ENCODE data around the gene CDC6.
"Not testable (repeated sequence)": the region's sequence is repeated elsewhere in the genome, so short reads cannot be mapped to it uniquely, and the experiment has no call there.

CDC6 gene

DNA sequence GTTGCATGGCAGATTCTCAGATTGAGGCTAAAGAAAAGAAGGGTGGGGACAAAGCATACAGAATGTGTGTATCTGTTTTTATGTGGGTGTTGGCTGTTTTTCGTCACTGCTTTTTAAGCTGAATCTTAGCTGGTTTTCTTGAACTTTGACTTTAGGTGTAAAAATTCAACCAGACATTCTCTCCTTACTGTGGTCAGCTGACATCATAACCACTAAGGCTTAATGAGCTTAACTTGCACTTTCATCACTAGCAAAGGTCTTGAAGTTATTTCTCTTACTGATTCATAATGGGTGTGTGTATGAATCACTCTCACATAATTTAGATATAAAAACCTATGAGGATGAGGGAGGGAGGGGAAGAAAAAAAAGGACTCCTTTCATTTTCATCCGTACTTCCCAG is 4.0 kb upstream of the CDC6 start:
- intact Hi-C loops (cut with DNase I): no loop called here
- DNase-seq: no peak

DNA sequence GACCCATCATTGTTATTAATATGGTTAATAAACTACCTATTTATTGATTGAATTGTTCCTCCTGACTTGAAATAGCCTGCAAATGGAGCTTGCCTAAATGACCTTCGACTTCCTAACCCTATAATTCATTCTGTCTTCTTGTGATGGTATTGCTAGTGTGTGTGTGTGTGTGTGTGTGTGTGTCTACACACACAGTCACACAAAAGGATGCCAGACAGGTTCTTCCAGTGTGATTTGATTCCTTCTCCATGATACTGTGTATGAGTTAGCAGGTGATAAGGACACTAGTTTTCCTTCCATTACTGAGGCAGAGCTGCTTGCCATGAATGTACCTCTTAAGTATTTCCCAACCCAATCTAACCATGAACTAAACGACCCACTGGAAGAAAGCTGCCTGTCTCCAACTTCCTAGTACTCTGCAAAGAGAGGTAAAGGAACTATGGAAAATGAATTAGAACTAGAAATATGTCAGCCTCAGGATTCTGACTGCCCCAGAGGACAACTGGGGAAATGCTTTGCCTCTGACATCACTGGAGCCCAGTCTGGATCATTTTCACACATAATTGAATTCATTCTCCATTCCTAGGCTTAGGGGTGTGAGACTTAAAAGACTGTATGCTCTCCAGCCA is 3.5 kb upstream of the CDC6 start:
- intact Hi-C loops (cut with DNase I): no loop called here
- DNase-seq: no peak

DNA sequence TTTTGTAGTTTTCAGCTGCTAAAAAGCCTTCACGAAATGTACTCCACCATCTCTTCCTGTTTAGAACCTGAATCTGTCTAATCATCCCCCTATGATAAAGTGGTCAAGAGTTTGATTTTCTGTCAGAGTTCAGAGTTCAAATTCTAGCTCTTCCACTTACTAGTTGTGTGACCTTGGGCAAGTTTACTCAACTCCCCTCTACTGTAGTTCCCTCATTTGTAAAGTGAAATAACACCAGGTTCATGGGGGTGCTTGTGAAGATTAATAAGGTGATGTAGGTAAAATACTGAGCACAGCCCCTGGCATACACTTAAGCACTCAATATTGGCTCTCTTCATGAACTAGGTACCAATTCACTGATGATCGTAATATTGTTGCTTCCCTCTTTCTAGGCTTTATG is 1.2 kb upstream of the CDC6 start:
- intact Hi-C loops (cut with DNase I): no loop called here
- DNase-seq: no peak

DNA sequence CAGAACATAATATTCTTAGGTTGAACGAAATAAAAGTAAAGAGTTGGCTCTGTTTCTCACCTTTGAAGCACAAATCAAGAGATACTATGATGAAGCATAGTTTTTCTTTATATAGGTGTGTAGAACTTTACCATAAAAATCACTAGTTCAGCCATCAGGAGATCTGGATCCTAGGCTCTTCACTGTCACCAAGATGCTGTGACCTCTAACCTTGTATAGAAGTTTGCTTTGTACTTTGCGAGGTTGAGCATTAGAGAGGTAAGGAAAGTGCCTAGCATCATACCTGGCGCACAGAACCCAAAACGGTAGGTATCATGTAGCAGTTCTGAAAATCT is 553 bp upstream of the CDC6 start:
- DNase-seq: no peak
- intact Hi-C loops (cut with DNase I): loop anchor here (1.0 kb wide), 1 partner anchor 68 kb away; the partner anchor contains the start of gene WIPF2

DNA sequence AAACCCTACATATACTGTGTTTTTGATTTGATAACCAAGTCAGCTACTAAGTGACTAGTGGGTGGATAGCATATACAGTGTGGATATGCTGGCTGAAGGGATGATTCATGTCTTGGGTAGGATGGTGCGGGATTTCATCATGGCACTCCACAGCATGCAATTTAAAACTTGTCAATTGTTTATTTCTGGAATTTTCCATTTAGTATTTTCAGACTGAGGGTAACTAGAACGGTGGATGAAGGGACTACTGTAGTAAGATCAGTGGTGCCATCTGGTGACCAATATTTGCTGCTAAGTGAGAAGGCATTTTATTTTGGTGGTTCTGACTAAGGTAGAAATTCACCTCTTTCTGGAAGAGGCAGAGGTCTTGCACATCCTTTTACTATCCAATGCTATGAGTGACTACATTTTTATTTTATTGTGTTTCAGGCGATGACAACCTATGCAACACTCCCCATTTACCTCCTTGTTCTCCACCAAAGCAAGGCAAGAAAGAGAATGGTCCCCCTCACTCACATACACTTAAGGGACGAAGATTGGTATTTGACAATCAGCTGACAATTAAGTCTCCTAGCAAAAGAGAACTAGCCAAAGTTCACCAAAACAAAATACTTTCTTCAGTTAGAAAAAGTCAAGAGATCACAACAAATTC is 3.1 kb downstream of the CDC6 start:
- DNase-seq: peak in 23 of 42 donors; percentile 18 to 82 (median 60)
- intact Hi-C loops (cut with DNase I): loop anchor here (5.0 kb wide), 1 partner anchor 88 kb away; no protein-coding TSS in a partner anchor

DNA sequence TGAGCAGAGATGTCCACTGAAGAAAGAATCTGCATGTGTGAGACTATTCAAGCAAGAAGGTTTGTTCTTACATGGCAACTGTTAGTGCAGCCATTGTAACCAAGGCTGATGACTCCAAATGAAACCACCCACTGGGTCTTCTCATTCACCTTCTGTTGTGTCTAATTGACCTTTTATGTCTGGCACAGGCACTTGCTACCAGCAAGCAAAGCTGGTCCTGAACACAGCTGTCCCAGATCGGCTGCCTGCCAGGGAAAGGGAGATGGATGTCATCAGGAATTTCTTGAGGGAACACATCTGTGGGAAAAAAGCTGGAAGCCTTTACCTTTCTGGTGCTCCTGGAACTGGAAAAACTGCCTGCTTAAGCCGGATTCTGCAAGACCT is 3.6 kb downstream of the CDC6 start:
- no peak for DNase-seq

DNA sequence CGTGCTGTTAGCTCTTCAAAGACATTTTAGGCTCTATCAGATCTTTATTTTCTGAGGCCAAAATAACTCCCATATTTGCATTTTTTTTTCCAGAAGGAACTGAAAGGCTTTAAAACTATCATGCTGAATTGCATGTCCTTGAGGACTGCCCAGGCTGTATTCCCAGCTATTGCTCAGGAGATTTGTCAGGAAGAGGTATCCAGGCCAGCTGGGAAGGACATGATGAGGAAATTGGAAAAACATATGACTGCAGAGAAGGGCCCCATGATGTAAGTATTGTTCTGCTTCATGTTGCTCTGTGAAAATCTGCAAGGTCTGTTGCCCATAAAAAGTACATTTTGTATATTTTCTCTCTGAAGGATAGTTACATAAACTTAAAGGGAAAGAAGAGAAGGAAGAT is 5.7 kb downstream of the CDC6 start:
- no peak for DNase-seq
- intact Hi-C loops (cut with DNase I): loop anchor here (5.0 kb wide), 1 partner anchor 91 kb away; no protein-coding TSS in a partner anchor

More for the DNA sequence above, 3.6 kb downstream of the CDC6 start:
- intact Hi-C loops (cut with DNase I): loop anchor here (5.0 kb wide), 1 partner anchor 89 kb away; no protein-coding TSS in a partner anchor

DNA sequence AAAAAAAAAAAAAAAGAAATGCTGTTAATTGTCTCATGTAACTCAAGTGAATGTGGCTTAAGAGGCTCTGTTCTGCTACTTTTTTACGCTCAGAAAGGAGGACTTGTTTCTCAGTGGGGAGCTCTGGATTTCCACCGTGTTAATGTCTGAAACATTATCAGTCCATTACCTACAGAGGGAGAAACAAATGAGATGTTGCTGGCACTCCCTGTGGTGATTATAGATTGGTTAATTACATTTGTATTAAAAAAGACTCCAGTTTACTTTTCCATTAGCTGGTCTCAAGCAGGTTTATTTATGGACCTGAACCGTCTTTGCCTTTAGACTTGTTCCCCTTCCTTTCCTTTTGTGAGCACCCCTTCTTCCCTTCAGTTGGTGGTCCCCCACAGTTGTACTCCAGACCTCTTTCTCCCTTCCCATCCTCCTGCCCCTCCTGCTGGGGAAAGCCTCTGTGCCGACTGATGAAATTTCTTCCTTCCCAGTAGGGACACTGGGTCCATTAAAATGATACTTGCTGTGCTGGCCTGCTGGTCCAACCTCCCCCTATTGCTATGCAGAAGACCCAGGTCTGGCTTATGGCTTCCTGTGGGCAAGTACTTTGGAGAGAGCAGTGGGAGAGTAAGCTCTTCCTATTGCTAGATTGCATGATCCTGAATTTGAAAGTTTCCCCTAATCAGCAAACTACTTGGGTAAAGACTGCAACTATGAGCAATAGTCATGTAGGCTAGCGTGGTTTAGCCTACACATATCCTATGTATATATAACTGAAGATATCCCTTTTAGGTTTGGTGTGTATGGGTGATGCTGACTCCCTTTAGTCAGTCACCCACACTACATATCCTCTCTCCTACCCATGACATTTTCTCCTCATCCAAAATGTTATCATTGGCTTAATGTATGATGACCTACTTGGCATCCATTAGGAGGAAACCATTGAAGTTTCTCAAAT is 8.1 kb downstream of the CDC6 start:
- intact Hi-C loops (cut with DNase I): no loop called here
- DNase-seq: no peak

DNA sequence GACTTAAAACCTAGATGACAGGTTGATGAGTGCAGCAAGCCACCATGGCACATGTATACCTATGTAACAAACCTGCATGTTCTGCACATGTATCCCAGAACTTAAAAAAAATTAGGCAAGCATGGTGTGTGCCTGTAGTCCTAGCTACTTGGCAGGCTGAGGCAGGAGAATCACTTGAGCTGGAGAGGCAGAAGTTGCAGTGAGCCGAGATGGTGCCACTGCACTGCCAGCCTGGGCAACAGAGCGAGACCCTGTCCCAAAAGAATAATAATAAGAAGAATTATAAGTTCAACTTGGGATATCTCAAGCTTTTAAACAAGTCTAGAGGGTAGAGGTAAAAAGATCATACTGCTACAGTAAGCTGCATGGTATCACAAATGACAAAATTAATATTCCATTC is 9.8 kb downstream of the CDC6 start:
- DNase-seq: no peak
- intact Hi-C loops (cut with DNase I): no loop called here

DNA sequence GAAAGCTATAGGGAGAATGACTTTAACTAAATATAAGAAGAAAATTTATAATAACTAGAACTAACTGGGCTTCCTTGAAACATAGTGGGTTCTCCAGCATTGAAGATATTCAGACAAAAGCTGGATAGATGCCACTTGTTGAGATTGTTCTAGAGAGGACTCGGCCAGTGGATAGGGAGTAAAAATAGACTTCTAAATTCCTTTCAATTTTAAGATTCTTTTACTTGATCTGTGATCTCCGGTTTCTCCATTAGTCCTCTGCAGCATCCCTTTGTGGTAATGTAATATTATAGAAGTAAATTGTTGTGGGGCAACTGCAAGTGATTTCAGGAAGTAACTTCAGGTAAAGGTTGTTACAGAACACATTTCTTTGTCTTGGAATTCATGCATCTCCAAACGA is 11.0 kb downstream of the CDC6 start:
- no peak for DNase-seq
- intact Hi-C loops (cut with DNase I): no loop called here

DNA sequence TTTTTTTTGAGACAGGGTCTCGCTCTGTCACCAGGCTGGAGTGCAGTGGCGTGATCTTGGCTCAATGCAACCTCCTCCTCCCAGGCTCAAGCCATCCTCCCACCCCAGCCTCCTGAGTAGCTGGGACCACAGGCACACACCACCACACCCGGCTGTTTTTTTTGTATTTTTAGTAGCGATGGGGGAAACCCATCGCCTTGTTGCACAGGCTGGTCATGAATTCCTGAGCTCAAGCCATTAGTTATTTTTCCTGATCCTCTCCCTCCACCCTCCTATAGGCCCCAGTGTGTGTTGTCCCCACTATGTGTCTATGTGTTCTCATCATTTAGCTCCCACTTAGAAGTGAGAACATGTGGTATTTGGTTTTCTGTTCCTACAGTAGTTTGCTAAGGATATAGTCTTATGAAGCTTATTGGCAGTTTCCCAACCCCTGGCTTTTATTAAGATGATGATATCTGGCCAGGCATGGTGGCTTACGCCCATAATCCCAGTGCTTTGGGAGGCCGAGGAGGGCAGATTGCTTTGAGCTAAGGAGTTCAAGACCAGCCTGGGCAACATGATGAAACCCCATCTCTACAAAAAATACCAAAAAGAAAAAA is 11.6 kb downstream of the CDC6 start:
- intact Hi-C loops (cut with DNase I); DNase-seq: not testable (repeated sequence)

DNA sequence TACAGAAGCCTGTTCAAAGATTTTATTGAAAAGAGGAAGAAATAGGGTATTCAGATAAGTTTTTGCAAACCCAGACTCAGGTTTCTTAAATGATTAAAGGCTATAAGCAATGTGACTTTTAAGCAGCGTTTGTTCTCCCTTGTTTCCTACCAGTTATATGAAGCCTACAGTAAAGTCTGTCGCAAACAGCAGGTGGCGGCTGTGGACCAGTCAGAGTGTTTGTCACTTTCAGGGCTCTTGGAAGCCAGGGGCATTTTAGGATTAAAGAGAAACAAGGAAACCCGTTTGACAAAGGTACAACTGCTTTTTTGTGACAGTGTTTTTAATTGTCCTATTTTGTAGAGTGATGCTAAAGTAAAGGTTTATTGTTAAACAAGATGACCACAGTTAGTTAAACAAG is 13.6 kb downstream of the CDC6 start:
- DNase-seq: no peak

DNA sequence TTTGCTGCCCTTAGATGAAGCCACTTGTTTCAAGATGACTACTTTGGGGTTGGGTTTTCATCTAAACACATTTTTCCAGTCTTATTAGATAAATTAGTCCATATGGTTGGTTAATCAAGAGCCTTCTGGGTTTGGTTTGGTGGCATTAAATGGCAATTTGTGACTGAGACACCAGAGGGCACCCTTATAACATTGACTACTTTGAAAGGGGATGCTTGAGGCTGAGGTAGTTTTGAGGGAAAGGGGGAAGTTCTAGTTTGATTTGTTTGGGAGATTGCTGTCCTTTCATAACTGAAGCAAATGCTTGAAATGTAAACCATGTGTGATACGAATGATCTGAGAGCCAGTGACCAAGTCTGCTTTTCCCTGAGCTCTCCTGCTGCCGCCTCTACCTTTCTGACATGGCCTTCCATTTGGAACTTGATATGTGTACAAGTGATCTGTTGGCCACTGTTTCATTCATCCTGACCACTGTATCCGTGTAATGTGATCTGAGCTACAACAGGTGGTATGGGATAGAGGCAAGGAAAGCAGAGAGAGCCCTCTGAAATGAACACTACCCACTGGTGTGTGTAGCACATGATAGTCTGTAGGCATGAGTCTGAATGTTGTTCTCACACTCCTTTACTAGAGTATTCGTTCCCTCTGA is 15.5 kb downstream of the CDC6 start:
- intact Hi-C loops (cut with DNase I): loop anchor here (2.0 to 10.0 kb wide), 2 partner anchors 52 to 252 kb away; no protein-coding TSS in a partner anchor
- peak in 21 of 42 donors; percentile 41 to 86 (median 63) for DNase-seq

More for the DNA sequence above, 13.6 kb downstream of the CDC6 start:
- intact Hi-C loops (cut with DNase I): loop anchor here (10.0 kb wide), 1 partner anchor 253 kb away; no protein-coding TSS in a partner anchor

DNA sequence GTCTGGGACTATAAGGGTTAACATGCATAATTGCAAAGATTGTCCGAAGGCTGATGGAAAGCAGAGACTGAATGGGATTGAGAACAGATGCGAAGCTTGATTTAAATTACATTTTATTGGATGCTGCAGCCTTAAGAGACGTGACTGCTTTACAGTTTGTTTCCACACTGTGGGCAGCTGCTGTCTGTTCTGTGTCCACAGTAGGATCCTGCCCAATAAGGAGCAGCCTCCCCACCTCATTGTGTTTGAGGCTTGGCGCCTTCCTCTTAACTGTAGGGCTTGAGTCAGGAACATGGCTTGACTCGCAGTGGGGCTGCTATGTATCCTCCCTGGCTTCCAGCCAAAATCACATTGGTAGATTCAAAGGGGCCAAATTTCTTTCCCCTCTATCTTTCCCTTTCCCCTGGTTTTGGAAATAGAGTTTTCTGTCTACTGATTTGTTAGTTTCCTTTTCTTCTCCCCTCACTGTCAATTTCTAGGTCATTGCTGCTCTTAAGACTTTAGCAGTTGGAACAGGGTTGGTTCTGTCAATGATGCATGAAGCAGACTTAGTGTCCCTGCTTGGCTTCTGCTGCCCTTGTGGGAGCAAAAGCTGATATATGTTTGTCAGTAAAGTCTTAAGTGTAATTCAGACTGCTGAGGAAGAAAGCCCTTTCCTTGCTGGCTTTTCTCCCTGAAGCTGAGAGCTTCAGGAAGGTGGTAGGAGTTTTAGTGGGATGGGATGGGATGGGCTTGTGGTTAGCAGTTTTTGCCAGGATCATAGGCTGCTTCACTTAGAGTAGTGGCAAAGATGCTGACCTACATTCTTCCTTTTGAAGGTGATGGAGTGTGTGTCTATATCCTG is 16.3 kb downstream of the CDC6 start:
- intact Hi-C loops (cut with DNase I): loop anchor here (2.0 to 10.0 kb wide), 2 partner anchors 51 to 251 kb away; no protein-coding TSS in a partner anchor
- DNase-seq: peak in 1 of 42 donors; percentile 36

DNA sequence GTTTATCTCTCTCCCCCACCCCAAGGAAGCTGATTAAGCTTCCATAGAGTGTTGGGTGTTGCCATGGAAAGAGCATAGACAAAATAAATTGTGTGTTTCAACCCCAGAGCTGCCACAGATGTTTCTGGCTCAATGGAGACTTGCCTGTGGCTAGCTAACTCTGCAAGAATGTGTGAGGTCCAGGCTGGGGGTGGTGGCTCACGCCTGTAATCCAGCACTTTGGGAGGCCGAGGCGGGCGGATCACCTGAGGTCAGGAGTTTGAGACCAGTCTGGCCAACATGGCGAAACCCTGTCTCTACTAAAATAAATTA is 16.8 kb downstream of the CDC6 start:
- intact Hi-C loops (cut with DNase I): loop anchor here (10.0 kb wide), 1 partner anchor 250 kb away; no protein-coding TSS in a partner anchor
- DNase-seq: peak in 1 of 42 donors; percentile 12

DNA sequence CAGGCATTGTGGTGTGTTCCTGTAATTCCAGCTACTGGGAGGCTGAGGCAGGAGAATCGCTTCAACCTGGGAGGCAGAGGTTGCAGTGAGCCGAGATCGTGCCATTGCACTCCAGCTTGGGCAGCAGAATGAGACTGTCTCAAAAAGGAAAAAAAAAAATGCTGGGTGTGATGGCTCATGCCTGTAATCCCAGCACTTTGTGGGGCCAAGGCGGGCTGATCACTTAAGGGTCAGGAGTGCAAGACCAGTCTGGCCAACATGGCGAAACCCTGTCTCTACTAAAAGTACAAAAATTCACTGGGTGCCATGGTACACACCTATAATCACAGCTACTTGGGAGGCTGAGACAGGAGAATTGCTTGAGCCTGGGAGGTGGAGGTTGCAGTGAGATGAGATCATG is 17.2 kb downstream of the CDC6 start:
- DNase-seq: not testable (repeated sequence)
- intact Hi-C loops (cut with DNase I): loop anchor here (10.0 kb wide), 1 partner anchor 250 kb away; no protein-coding TSS in a partner anchor

DNA sequence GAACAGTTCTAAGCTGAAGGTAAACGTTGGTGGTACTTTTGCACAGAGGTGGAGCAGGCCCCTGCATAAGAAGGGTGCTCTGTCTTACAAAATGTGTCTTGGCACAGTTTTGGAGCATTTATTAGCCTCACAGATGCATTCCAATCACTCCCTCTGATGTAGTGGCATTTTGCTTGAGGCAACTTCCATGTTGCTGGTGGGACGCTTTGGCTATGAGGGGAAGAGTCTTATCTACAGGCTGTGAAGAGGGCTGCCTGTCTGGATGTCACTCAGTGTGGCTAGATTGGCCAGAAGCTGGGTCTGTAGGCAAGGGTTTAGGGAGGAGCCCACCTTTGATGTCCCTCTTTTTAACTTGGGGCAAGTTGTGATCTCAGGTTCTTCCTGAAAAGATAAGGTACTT is 18.7 kb downstream of the CDC6 start:
- intact Hi-C loops (cut with DNase I): loop anchor here (10.0 kb wide), 1 partner anchor 248 kb away; no protein-coding TSS in a partner anchor
- DNase-seq: no peak
